Keratinocyte (primary cell): ENCODE data around the gene NCBP1. TPM values are rescaled to one million over a fixed set of nuclear protein-coding genes. Genes with fewer than 3 reads are reported as not detected.
A peak's percentile ranks its signal among the peaks of the same experiment; 100 is the strongest.

Experiments used
- DNase-seq: peaks from one replicate; pipeline ENCODE4 v3.0.0-alpha.2; 2011; ENCODE audit warnings: low read depth, missing footprints, low spot score
- FAIRE-seq: peaks from 2 replicates; lab custom pipeline; 2011; peaks lifted over from hg19 to GRCh38; lab: Jason Lieb, UNC
- H2AFZ ChIP-seq: 2 replicates; pipeline ENCODE4 v1.6.0; 2012; ENCODE audit warnings: low read length, control low read depth, inconsistent platforms; ENCODE audit not compliant: control insufficient read depth
- H3K27ac ChIP-seq: 2 replicates; pipeline ENCODE4 v1.5.1; 2011; ENCODE audit warnings: low read length; ENCODE audit not compliant: control insufficient read depth, insufficient read depth
- H3K27me3 ChIP-seq: 3 replicates; pipeline ENCODE4 v1.6.0; 2011; ENCODE audit warnings: low read length; ENCODE audit not compliant: control insufficient read depth, insufficient read depth; ENCODE audit errors: extremely low read depth
- H3K36me3 ChIP-seq, 2 experiments: 2 replicates in 1 of 2; 3 replicates in 1 of 2; pipeline ENCODE4 v1.5.1; 2011; ENCODE audit warnings: low read length in 2 of 2, mild to moderate bottlenecking in 1 of 2; ENCODE audit not compliant: control insufficient read depth in 2 of 2, insufficient read depth in 2 of 2; ENCODE audit errors: extremely low read depth in 1 of 2
- H3K4me1 ChIP-seq: 3 replicates; pipeline ENCODE4 v1.5.1; 2011; ENCODE audit warnings: low read length; ENCODE audit not compliant: control insufficient read depth, insufficient read depth; ENCODE audit errors: extremely low read depth
- H3K4me2 ChIP-seq: 3 replicates; pipeline ENCODE4 v1.6.0; 2011; ENCODE audit warnings: low read depth, low read length; ENCODE audit not compliant: control insufficient read depth, insufficient read depth; ENCODE audit errors: extremely low read depth
- H3K4me3 ChIP-seq, 3 experiments: fragments of 200-600 bp in 1 of 3; sonication (generic) in 1 of 3; 2 replicates in 2 of 3; 3 replicates in 1 of 3; pipeline ENCODE4 v1.5.1; 2011 to 2016; ENCODE audit warnings: low read length in 3 of 3, mild to moderate bottlenecking in 3 of 3, control low read depth in 2 of 3, inconsistent platforms in 1 of 3, low read depth in 1 of 3, mixed read lengths in 1 of 3, mixed run types in 1 of 3, moderate library complexity in 1 of 3; ENCODE audit not compliant: control insufficient read depth in 2 of 3, insufficient read depth in 2 of 3; ENCODE audit errors: extremely low read depth in 1 of 3
- H3K79me2 ChIP-seq: 2 replicates; pipeline ENCODE4 v1.6.0; 2012; ENCODE audit warnings: low read length; ENCODE audit not compliant: control insufficient read depth, insufficient read depth
- H3K9ac ChIP-seq: 3 replicates; pipeline ENCODE4 v1.6.0; 2011; ENCODE audit warnings: low read length; ENCODE audit not compliant: control insufficient read depth, insufficient read depth; ENCODE audit errors: extremely low read depth
- H3K9me1 ChIP-seq: 3 replicates; pipeline ENCODE4 v1.6.0; 2011; ENCODE audit warnings: low read length; ENCODE audit not compliant: control insufficient read depth, insufficient read depth; ENCODE audit errors: extremely low read depth
- H3K9me3 ChIP-seq: 2 replicates; pipeline ENCODE4 v1.5.1; 2012; ENCODE audit warnings: low read depth, low read length; ENCODE audit not compliant: control insufficient read depth
- H4K20me1 ChIP-seq: 3 replicates; pipeline ENCODE4 v1.6.0; 2011; ENCODE audit warnings: low read length; ENCODE audit not compliant: control insufficient read depth, insufficient read depth; ENCODE audit errors: extremely low read depth
- CTCF ChIP-seq, 3 experiments: IDR thresholded peaks in 1 of 3; conservative IDR thresholded peaks in 1 of 3; optimal IDR thresholded peaks in 1 of 3; 2 replicates in 2 of 3; 3 replicates in 1 of 3; pipeline versions ENCODE3 to v1.5.1; 2011; ENCODE audit warnings: low read length in 3 of 3, mild to moderate bottlenecking in 3 of 3, moderate library complexity in 2 of 3, control low read depth in 1 of 3, inconsistent platforms in 1 of 3; ENCODE audit not compliant: insufficient read depth in 2 of 3; ENCODE audit errors: extremely low read depth in 1 of 3
- EZH2 ChIP-seq: IDR thresholded peaks from one replicate; pipeline ENCODE4 v1.6.1; 2012; ENCODE audit warnings: inconsistent platforms, mild to moderate bottlenecking, low read length, moderate library complexity
- dilution Hi-C: fragments of 300-500 bp; cut with MboI; formaldehyde crosslinking; loops from one replicate; pipeline ENCODE4 v1.7.0; 2020; ENCODE audit warnings: low sequenced_read_pairs; ENCODE audit not compliant: extremely low pct_ligation_motif_present
- polyA plus RNA-seq, 5 experiments: library from polyadenylated mRNA; depleted of rRNA in 3 of 5; stranded (reverse) in 3 of 5; stranded (forward) in 1 of 5; unstranded in 1 of 5; fragments of >200 nt; gene quantifications; 1 replicate in 1 of 5; 2 replicates in 3 of 5; 3 replicates in 1 of 5; pipeline versions ENCODE4 v1.2.1 to v1.2.3, GENCODE V29; 2011 to 2012; ENCODE audit warnings: missing spikeins in 2 of 5, low read depth in 1 of 5, low replicate concordance in 1 of 5

Gene NCBP1
- polyA plus RNA-seq, 1 donor (not counting 4 experiments of a cell fraction or from before 2014, with no cell fraction given), result 38.6 TPM

GRCh38 chr9:97604901-97605645 is 28.5 kb upstream of the NCBP1 start:
- Histone ChIP-seq H3K79me2 (no peaks in the 10 kb centered on the region), H3K4me2 (no peak overlapping the region), H3K9me1 (peaks cover 2% of the 10 kb centered on the region), H3K9me3 (no peaks in the 10 kb centered on the region), H3K4me3 (no peak overlapping the region), H3K36me3 (peaks cover 20 to 24% of the 10 kb centered on the region in 2 experiments), H3K27me3 (no peaks in the 10 kb centered on the region), H2AFZ (no peak overlapping the region), H3K27ac (no peak overlapping the region), H4K20me1 (no peaks in the 10 kb centered on the region), H3K4me1 (no peaks in the 10 kb centered on the region), H3K9ac (no peak overlapping the region)
- no peak for DNase-seq
- no peak for TF ChIP-seq CTCF (optimal IDR thresholded peaks at IDR 0.05 in 1 of 3, IDR thresholded peaks at IDR 0.05 in 1 of 3, conservative IDR thresholded peaks at IDR 0.05 in 1 of 3; ENCODE audit: extremely low read depth in 1 of 3, insufficient read depth in 2 of 3, low read length in 3 of 3)
- dilution Hi-C loops, result no loop called here
- FAIRE-seq, result no peak

GRCh38 chr9:97615439-97616072 is 18.1 kb upstream of the NCBP1 start:
- dilution Hi-C loops, result no loop called here
- DNase-seq (no peak), FAIRE-seq (peak; percentile 9)
- Histone ChIP-seq H3K9me3 (no peaks in the 10 kb centered on the region), H3K4me1 (no peaks in the 10 kb centered on the region), H3K4me3 (no peak overlapping the region), H2AFZ (no peak overlapping the region), H3K36me3 (peaks cover 5 to 14% of the 10 kb centered on the region in 2 experiments), H3K9me1 (no peaks in the 10 kb centered on the region), H3K27ac (no peak overlapping the region), H4K20me1 (no peaks in the 10 kb centered on the region), H3K79me2 (no peaks in the 10 kb centered on the region), H3K27me3 (no peaks in the 10 kb centered on the region), H3K4me2 (no peak overlapping the region), H3K9ac (no peak overlapping the region)
- TF ChIP-seq EZH2 (no peak), CTCF (optimal IDR thresholded peaks at IDR 0.05 in 1 of 3, IDR thresholded peaks at IDR 0.05 in 1 of 3, conservative IDR thresholded peaks at IDR 0.05 in 1 of 3; ENCODE audit: extremely low read depth in 1 of 3, insufficient read depth in 2 of 3, low read length in 3 of 3) (peak; percentile 64 to 80 (median 64))
